IPS-18a (cell line): Measurements from ENCODE around the gene CHCHD1.
A peak's percentile ranks its signal among the peaks of the same experiment; 100 is the strongest.

Experiments used
- H3K27ac ChIP-seq: one replicate; pipeline ENCODE4 v1.5.1; 2013; ENCODE audit warnings: low read length
- H3K27me3 ChIP-seq: one replicate; pipeline ENCODE4 v1.6.1; 2013; ENCODE audit warnings: mild to moderate bottlenecking, low read length; ENCODE audit not compliant: control insufficient read depth, insufficient read depth
- H3K36me3 ChIP-seq: one replicate; pipeline ENCODE4 v1.6.1; 2013; ENCODE audit warnings: low read depth, low read length; ENCODE audit not compliant: control insufficient read depth
- H3K4me1 ChIP-seq: one replicate; pipeline ENCODE4 v1.6.1; 2013; ENCODE audit warnings: low read depth, low read length; ENCODE audit not compliant: control insufficient read depth
- H3K4me3 ChIP-seq: one replicate; pipeline ENCODE4 v1.5.1; 2013; ENCODE audit warnings: low read length
- H3K9ac ChIP-seq: one replicate; pipeline ENCODE4 v1.6.1; 2013; ENCODE audit warnings: mild to moderate bottlenecking, low read length, moderate library complexity
- H3K9me3 ChIP-seq: one replicate; pipeline ENCODE4 v1.6.1; 2013; ENCODE audit warnings: low read depth, low read length; ENCODE audit not compliant: control insufficient read depth

The CHCHD1 gene

DNA sequence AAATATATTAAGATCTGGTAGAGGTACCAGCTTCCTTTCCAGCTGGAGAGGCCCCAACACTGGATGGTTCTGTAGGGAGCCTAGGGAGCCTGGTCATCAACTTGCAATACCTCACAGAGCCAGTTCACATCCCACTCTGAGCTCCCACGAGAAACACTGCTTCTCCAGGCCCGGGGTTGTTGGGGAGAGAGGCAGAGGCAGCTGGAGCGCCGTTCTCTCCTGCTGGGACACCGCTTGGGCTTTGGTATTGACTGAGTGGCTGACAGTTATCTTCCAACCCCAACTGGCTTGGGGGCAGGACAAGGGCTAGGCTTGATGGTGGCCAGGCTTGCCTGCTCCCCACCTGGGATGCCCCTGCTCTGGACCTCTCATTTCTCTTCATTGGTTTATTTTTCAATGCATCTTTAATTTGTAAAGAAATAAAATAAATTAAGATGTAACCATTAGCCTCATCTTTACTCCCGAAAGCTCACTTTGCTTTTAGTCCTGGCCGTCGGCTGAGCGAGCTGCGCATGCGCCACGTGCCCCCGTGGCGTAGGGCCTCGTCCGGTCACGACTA lies 10.0 kb upstream of the CHCHD1 start:
- Histone ChIP-seq H3K9ac (peak overlapping the region; percentile 67), H3K27ac (no peak overlapping the region), H3K36me3 (peaks cover 34% of the 10 kb centered on the region), H3K4me3 (peak overlapping the region; percentile 87), H3K4me1 (peaks cover 10% of the 10 kb centered on the region), H3K9me3 (no peaks in the 10 kb centered on the region), H3K27me3 (no peaks in the 10 kb centered on the region)

DNA sequence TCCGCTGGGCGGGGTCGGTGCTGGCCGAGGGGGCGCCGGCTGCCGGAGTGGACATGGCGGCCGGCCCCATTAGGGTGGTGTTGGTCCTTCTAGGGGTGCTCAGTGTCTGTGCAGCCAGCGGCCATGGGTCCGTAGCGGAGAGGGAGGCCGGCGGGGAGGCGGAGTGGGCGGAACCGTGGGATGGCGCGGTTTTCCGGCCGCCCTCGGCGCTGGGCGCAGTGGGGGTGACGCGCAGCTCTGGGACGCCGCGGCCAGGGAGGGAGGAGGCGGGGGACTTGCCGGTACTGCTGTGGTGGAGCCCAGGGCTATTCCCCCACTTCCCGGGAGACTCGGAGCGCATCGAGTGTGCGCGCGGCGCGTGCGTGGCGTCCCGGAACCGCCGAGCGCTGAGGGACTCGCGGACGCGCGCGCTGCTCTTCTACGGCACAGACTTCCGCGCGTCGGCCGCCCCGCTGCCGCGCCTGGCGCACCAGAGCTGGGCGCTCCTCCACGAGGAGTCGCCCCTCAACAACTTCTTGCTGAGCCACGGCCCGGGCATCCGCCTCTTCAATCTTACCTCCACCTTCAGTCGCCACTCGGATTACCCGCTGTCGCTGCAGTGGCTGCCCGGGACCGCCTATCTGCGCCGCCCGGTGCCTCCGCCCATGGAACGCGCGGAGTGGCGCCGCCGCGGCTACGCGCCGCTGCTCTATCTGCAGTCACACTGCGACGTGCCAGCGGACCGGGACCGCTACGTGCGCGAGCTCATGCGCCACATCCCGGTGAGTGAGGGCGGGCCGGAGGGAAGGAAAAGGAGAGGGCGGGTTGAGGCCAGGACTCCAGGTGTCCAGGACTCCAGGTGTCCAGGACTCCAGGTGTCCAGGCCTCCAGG lies 9.3 kb upstream of the CHCHD1 start:
- H3K27me3 ChIP-seq = no peaks in the 10 kb centered on the region
- H3K4me1 ChIP-seq = peaks cover 10% of the 10 kb centered on the region
- H3K4me3 ChIP-seq = peak overlapping the region; percentile 87

DNA sequence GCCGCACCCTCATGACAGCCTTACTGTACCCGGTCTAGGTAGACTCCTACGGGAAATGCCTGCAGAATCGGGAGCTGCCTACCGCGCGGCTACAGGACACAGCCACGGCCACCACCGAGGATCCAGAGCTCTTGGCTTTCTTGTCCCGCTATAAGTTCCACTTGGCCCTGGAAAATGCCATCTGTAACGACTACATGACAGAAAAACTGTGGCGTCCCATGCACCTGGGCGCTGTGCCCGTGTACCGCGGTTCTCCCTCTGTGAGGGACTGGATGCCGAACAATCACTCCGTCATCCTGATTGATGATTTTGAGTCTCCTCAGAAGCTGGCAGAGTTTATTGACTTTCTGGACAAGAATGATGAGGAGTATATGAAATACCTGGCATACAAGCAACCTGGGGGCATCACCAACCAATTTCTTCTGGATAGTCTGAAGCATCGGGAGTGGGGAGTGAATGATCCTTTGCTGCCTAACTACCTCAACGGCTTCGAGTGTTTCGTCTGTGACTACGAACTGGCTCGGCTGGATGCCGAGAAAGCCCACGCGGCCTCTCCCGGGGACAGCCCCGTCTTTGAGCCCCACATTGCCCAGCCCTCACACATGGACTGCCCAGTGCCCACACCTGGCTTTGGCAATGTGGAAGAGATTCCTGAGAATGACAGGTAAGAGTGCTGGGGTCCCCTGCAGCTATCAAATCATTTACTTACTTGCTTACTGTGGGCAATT lies 8.5 kb upstream of the CHCHD1 start:
- Histone ChIP-seq H3K9me3 (no peaks in the 10 kb centered on the region), H3K27ac (no peak overlapping the region), H3K9ac (peak overlapping the region; percentile 67), H3K27me3 (no peaks in the 10 kb centered on the region), H3K4me3 (peak overlapping the region; percentile 87), H3K36me3 (peaks cover 32% of the 10 kb centered on the region), H3K4me1 (peaks cover 10% of the 10 kb centered on the region)

More for the DNA sequence above, 9.3 kb upstream of the CHCHD1 start:
- H3K36me3 ChIP-seq = peaks cover 32% of the 10 kb centered on the region
- H3K9me3 ChIP-seq = no peaks in the 10 kb centered on the region
- no peak overlapping the region for H3K27ac ChIP-seq
- H3K9ac ChIP-seq = peak overlapping the region; percentile 67

DNA sequence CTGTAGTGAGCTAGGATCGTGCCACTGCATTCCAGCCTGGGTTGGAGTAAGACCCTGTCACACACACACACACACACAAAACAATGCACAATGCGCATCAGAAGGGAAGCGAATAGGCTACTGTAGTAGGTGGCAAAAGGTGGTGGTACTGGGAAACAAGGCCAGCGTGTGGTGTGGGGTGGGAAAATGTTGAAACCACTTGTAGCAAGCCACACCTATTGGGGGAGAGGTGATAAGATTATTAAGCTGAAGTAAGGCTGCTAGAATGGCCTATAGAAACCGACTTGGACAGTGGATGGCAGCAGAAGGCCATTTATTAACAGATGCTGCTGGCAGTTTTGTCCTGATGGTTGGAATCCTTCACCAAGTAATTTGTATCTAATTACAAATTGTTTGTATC lies 7.2 kb upstream of the CHCHD1 start:
- Histone ChIP-seq H3K4me1 (peaks cover 10% of the 10 kb centered on the region), H3K9me3 (no peaks in the 10 kb centered on the region), H3K36me3 (peaks cover 27% of the 10 kb centered on the region), H3K9ac (no peak overlapping the region), H3K27ac (no peak overlapping the region), H3K4me3 (no peak overlapping the region), H3K27me3 (no peaks in the 10 kb centered on the region)

DNA sequence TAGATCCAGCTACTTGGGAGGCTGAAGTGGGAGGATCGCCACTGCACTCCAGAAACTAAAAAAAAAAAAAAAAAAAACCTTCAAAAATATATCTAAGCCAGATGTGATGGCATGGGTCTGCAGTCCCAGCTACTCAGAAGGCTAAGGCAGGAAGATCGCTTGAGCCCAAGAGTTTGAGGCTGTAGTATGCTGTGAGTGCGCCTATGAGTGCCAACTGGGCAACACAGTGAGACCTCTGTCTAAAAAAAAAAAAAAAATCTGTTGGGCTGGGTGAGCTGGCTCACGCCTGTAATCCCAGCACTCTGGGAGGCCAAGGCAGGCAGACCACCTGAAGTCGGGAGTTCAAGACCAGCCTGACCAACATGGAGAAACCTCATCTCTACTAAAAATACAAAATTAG lies 2.8 kb upstream of the CHCHD1 start:
- Histone ChIP-seq H3K9me3 (no peaks in the 10 kb centered on the region), H3K27ac (no peak overlapping the region), H3K27me3 (no peaks in the 10 kb centered on the region), H3K4me3 (no peak overlapping the region), H3K4me1 (peaks cover 6% of the 10 kb centered on the region), H3K9ac (no peak overlapping the region), H3K36me3 (peaks cover 10% of the 10 kb centered on the region)

DNA sequence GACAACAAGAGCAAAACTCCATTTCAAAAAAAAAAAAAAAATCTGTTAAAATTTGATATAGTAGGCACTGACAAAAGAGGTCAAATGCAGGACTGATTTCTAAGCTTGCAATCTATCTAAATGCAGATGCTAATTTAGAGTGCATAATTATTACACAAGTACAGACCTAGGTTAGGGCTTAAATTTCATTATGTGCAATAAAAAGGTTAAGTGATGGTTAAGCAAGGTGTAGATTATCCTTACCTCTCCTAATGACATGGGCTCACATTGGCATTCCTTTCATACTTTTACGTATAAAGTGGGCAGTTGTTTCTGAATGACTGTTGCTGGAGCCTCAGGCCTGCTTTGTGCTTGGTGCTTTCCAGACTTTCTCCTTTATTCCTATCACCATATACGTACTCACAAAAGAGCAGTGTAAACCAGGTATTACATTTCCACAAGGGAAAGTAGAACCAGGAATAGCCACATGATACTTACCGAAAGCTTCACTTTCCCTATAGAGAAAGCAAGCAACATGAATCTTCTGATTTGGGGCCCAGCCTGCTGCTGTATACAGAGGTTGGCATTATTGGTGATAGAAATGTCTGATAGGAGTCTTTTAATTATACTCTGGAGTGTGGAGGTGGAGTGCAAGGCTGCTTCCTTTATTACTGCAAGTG lies 2.2 kb upstream of the CHCHD1 start:
- Histone ChIP-seq H3K27me3 (no peaks in the 10 kb centered on the region), H3K9me3 (no peaks in the 10 kb centered on the region), H3K9ac (no peak overlapping the region), H3K36me3 (peaks cover 10% of the 10 kb centered on the region), H3K27ac (no peak overlapping the region), H3K4me1 (peaks cover 5% of the 10 kb centered on the region), H3K4me3 (no peak overlapping the region)

DNA sequence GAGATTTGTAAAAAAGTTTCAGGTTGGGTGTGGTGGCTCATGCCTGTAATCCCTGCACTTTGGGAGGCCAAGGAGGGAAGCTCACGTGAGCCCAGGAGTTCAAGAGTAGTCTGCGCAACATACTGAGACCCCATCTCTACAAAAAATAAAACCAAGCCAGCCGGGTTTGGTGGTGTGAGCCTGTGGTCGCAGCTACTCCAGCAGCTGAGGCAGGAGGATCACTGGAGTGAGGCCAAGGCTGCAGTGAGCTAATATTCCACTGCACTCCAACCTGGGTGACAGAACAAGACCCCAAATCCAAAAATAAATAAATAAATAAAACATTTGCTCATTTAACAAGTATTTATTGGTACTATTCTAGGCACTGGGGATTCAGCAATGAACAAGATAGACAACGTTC lies 1.5 kb upstream of the CHCHD1 start:
- H3K9me3 ChIP-seq = no peaks in the 10 kb centered on the region
- no peaks in the 10 kb centered on the region for H3K27me3 ChIP-seq
- H3K9ac ChIP-seq = no peak overlapping the region
- H3K36me3 ChIP-seq = peaks cover 9% of the 10 kb centered on the region
- peak overlapping the region; percentile 76 for H3K4me3 ChIP-seq
- H3K27ac ChIP-seq = no peak overlapping the region
- peaks cover 5% of the 10 kb centered on the region for H3K4me1 ChIP-seq

DNA sequence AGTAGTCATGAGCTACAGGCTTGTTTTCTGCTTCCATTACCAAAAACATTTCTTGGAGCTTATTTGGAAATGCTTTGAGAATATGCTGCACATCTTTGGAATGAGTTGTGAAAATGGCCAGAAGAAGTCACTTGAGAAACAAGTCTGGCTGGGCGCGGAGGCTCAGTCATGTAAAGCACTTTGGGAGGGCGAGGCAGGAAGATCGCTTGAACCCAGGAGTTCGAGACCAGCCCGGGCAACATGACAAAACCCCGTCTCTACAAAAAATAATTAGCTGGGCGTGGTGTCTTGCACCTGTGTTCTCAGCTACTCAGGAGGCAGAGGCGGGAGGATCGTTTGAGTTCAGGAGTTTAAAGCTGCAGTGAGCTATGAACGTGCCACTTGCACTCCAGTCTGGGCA lies 882 bp upstream of the CHCHD1 start:
- peak overlapping the region; percentile 76 for H3K4me3 ChIP-seq
- peak overlapping the region; percentile 34 for H3K27ac ChIP-seq
- no peaks in the 10 kb centered on the region for H3K27me3 ChIP-seq
- peaks cover 5% of the 10 kb centered on the region for H3K4me1 ChIP-seq
- H3K9ac ChIP-seq = peak overlapping the region; percentile 75
- peaks cover 3% of the 10 kb centered on the region for H3K36me3 ChIP-seq
- no peaks in the 10 kb centered on the region for H3K9me3 ChIP-seq

DNA sequence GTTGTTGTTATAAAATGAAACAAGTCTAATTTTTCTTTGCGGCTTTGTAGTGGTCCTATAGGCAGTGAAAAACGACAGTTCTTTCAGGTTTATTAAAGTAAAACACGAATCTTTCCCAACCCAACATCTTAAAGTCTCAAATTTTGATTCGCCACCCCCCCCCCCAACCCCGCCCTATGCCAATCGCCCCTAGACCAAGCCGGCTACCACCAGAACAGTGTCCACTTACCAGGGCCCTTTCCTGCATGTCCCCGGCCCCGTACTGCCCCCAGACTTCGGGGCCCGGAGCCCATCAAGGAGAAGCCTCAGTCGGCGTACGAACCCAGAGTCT lies 335 bp upstream of the CHCHD1 start:
- Histone ChIP-seq H3K9ac (peak overlapping the region; percentile 75), H3K4me3 (peak overlapping the region; percentile 76), H3K27me3 (no peaks in the 10 kb centered on the region), H3K9me3 (no peaks in the 10 kb centered on the region), H3K4me1 (peaks cover 5% of the 10 kb centered on the region), H3K27ac (peak overlapping the region; percentile 34), H3K36me3 (peaks cover 3% of the 10 kb centered on the region)

DNA sequence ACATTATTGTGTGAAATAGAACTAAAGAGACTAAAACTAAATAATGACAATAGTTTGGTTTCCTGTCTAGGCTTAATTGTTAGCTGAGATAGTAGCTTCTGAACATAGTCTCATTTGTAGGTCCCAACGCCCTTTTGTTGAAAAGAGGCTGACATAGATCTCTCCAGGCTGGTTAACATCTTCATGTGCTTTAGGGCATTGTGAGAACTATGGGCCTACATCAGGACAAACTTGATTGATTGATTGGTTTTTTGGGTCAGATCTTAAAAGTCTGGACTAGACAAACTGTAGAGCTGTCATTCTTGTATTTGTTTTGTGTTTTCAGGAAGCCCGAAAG lies 869 bp downstream of the CHCHD1 start:
- no peaks in the 10 kb centered on the region for H3K9me3 ChIP-seq
- peaks cover 3% of the 10 kb centered on the region for H3K36me3 ChIP-seq
- peaks cover 5% of the 10 kb centered on the region for H3K4me1 ChIP-seq
- peak overlapping the region; percentile 76 for H3K4me3 ChIP-seq
- H3K27ac ChIP-seq = no peak overlapping the region
- peak overlapping the region; percentile 75 for H3K9ac ChIP-seq
- no peaks in the 10 kb centered on the region for H3K27me3 ChIP-seq

DNA sequence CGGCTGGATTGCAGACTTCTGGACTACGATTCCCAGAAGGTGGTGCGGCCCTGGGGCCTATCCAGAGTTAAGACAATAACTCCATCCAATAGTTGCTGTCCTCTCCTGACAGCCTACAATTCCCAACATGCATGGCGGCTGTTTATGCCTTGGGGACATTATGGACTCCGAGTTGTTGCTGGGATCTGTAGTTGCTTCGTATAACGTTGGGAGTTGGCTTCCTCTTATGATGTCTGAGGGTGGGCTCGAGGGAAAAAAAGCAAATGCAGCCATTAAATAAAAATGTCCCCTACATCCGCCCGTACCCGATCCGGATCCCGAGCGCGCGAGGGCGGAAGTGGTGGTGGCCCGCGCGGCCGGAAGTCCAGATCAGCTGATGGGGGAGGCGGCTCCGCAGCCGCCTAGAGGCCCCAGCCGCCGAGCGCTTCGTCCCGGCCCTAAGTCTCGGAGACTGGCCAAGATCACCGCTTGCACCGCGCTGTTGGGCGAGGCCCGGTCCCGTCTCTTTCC lies 3.4 kb downstream of the CHCHD1 start, which contains the start of gene ZSWIM8:
TSS of gene ZSWIM8 (plus strand) at position 396 of the 510 bp plus-strand sequence. CDS start 273 bp downstream, outside the sequence.
- H3K4me1 ChIP-seq = peaks cover 5% of the 10 kb centered on the region
- peaks cover 6% of the 10 kb centered on the region for H3K36me3 ChIP-seq
- H3K4me3 ChIP-seq = peak within 1 kb of the TSS; percentile 77
- no peaks in the 10 kb centered on the region for H3K27me3 ChIP-seq
- H3K9me3 ChIP-seq = no peaks in the 10 kb centered on the region
- H3K9ac ChIP-seq = peak within 1 kb of the TSS; percentile 19
- no peak within 1 kb of the TSS for H3K27ac ChIP-seq
